HG03045 (cell line): ENCODE data around the gene WDR7.
A peak's percentile ranks its signal among the peaks of the same experiment; 100 is the strongest.

Experiments
- ATAC-seq: cut with Tn5 transposase; IDR thresholded peaks from one replicate; pipeline ENCODE4 v1.9.1; 2021; ENCODE audit warnings: mild to moderate bottlenecking, moderate library complexity; ENCODE audit not compliant: unreplicated experiment

Gene WDR7

DNA sequence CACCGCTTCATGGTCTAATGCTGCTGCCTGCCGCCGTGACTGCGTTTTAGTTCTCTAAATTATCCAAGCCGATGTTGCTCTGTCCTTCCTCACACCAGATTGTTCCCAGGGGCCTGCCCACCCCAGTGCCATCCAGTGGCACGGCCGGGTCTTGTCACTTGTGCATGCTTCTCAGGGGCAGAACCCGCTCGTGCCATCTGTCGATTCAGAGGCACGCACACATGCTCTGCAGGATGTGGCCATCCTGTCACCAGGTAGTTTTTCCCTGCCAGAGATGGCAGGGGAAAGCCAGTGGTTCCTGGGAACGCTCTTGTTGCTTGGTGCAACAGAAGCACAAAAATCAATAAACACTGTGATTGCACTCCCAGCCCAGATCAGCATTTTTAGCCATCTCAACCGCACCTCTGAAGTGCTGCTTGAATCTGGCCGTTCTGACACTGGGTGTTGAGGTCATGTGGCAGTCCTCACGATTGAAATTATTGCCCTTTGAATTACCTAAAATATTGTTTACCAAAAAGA lies 376.1 kb downstream of the WDR7 start:
- ATAC-seq = no peak

DNA sequence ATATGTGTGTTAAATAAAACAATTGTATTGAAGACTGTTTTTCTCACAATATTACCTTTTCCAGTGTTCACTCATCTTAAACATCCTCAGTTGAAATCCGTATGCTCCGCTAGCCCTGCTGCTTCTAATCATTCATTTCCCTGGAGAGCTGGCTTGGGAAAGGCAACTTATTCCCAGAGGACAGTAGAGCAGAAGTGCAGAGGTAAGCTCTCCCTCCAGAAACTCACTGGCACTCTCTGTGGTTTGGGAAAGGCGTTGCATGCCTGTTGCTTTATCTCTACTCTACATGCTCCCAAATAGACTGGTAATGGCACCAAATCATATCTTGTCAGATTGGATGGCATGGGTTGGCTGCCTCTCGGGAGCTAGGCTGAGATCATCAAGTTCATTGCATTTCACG lies 378.6 kb downstream of the WDR7 start:
- no peak for ATAC-seq

DNA sequence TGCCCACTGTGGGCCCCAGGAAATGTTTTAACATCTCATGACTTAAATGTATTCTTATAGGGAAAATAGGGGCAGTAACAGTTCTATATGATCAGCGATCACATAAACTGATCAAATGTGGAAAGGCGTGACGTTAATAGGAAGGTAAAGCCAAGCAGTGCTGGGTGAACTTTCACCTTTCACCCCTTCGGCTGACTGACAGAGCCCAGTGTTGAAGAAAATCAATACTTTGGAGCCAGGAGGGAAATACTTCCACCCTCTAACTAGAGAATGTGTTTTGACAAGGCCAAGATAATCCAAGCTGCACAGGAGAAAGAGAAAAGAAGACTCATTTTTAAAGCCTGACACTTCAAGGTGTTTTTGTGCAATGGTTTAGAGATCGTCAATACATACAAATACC lies 379.3 kb downstream of the WDR7 start:
- ATAC-seq = no peak

DNA sequence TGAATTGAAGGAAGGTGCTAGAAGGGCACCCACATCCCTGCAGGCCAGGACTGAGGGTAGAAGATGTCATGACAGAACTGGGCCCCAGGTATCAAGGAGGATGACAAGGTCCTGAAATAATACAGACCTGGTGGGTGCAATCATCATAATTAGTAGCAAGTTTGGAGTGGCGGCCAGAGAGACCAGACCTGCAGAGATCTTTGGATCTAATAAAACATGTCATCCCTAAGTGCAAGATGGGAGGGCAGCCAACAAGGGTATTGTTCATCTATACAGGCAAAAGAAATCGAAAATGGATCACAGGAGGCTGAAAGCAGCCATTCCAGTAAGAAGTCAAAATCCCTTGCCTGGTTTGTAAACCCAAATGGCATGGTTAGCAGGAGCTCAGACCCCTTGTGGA lies 384.4 kb downstream of the WDR7 start:
- ATAC-seq = no peak

DNA sequence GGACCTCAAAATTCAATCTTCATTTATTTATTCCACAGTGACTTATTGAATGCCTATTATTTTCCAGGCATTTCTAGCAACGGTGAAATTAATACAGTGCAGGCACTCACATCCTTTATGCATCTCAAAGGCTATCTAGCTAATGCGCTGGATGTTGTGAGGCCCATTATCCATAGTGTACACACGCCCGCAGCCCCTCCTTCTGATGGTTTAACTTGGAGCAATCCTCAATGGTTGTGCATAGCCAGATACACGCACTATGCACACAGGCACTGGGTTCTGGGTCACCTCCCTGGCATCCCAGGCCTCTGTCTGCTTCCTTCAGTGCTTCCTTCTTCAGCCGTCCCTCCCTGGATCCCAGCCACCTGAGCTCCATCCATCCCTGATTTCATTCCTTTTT lies 387.2 kb downstream of the WDR7 start:
- ATAC-seq = no peak

DNA sequence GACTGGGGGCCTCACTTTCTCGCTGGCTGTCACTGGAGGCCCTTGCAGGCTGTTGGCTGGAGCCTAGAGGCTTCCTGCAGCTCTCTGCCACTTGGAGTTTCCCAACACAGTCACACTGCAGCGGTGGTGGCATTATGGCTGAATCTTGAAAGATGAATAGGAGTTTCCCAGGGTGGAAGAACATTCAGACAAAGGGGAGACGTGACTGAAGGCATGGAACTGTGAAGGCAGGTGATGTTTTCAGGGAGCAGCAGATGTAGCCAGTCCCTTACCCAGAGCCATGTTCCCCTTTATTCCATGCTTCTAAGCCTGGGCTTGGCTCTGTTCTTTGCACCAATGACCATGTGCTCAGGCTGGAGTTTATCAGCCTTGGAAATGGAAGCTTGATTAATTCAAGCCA lies 389.0 kb downstream of the WDR7 start:
- ATAC-seq = no peak

DNA sequence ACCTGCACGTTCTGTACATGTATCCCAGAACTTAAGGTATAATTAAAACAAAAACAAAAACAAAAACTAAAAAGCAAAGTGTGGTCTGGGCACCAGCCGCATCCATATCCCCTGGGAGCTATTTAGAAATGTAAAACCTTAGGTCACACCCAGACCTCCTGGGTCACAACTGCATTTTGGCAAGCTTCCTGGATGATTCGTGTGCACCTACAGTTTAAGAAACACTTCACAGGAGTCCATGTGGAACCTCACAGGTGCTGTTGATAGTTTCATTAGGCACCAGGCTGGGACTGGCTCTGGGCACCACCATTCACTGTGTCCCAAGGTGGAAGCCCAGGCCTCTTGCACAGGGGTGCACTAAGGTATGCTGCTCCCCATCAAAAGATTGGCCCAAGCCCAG lies 392.1 kb downstream of the WDR7 start:
- no peak for ATAC-seq

DNA sequence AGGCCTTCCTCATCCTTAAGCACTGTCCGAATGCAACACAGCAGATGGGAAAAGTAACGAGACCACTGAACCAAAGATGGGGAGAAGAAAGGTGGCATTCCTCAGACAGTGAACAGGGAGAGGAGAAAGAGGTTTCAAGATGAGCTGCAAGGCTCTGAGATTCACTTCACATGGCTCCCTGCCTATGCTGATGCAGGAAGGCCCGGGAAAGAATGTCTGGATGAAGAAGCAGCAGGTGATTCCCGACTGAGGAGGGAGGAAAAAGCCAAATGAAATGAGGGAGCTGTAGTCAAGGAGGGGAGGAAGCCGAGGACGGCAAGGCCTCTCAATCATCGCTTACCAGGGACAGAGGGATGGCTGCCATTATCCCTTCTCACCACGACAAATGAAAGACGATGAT lies 397.2 kb downstream of the WDR7 start:
- no peak for ATAC-seq

DNA sequence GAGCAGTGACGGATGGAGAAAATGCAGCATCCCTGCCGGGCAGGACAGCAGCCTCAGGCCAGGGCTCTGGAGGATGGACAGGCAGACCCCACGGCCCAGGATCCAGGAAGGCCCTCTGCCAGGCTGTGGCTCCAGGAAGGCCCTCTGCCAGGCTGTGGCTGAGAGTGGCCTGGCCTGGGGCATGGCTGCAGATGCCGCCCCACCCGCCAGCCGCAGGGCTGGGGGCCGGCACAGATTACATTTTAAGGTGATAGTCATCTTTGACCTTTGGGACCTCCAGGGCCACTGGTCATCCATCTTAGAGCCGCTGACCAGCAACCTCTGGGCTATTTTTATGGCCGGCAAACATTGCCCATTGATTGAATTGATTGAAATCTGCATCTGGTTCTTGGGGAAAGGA lies 397.7 kb downstream of the WDR7 start:
- no peak for ATAC-seq

DNA sequence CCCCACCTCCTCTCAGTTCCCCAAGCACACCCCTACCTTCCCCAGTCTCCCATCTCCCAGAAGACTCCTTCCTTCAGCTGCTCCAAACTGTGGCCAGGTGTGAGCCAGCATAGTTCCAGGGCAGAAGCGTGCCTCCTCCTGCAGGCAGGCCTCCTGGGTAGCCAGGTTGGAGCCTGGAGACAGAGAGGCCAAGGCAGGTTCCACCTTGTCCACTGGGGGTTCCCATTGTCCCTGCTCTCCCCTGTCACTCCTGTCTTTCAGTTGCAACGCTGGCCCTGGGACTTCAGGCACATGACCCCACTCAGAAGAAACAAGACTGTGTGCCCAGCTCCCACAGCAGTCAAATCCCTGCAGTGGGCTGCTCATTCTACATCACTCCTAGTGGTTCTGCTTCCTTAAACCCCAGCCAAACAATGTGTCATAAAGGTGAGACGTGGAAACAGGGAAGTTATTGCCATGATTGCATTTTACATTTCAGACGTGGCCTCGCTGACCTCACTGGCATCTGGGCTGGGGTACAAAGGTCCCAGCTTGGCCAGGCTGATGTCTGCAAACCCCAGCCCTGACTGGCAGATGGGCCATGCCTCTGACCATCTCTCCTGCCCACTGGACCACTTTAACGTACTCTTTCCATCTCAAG lies 399.3 kb downstream of the WDR7 start:
- ATAC-seq = no peak

DNA sequence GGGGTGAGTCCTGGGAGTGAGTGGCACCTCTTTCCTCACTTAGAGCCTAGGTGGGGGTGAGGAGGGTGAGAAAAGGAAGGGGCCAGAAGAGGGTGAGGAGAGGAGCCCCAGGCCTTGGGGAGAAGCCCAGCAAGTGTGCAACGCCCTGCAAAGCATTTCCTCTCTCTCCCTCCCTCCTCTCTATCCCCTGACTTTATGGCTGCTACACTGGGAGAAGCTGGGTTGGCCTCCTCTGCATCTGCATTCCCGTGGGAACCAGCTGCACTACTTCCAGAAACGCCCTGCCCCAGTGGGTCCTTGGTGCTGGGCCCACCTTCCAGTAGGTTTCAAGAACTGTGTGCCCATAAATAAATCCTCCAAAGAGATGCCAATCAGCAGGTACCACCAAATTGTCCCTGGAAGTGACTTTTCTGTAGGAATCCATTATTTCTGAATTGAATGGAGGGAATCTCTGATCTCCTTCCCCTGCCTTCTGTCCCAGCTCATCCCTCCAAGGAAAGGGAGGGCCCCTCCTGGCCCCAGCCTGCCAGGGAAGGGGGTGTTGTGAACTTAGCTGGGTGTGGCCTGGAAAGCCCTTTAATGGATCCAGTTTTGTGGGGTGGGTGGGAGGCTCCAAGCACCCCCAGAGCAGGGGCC lies 400.0 kb downstream of the WDR7 start:
- ATAC-seq = no peak

DNA sequence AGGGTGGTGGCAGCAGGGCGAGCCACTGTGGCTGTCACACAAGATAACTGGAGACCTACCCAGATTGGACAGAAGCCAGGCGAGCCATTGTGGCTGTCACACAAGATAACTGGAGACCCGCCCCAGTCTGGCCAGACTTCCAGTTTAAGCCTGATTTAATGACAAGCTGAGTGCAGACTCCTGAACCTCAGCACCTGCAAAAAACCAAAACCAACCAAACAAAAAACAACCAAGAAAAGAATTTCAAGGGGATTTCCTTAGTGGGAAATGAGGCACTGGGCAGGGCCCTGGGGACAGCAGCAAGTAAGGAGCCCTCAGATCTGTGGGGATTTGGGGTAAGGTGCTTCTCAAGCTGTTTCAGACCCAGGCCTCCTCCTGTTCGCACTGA lies 400.5 kb downstream of the WDR7 start:
- peak; percentile 69 for ATAC-seq

DNA sequence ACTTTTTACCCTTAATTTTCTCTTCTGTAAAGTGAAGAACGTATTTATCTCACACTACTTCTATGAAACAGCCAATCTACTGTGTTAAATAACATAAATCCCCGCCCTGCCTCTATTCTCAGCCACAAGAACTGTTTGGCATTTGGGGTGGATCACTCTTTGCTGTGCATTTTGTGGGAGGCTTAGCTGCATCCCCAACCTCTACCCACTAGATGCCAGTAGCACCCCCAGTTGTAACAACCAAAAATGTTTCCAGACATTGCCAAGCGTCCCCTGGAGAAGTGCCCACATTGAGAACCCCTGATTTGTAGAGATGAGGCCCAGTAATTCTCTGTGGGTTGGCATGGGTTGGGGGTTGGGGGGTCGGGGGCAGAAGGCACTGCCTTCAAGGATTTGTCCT lies 401.0 kb downstream of the WDR7 start:
- no peak for ATAC-seq

DNA sequence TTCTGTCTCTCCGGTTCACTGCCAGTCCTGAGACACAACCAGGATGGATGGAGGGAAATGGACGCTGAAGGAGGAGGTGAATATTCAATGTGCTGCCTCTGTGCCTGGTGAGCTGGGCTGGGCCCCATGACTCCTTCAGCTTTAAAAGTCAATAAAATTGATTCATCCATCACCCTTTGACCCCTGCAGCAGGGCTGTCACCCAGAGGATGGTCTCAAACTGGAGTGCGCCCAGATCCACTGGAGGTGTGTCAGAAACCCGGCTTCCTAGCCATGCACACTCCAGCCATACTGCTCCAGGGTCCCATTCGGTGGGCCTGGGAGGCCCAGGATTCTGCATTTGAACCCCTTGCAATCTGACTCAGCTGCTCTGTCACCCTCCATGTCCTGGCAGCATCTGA lies 401.6 kb downstream of the WDR7 start:
- ATAC-seq = no peak

DNA sequence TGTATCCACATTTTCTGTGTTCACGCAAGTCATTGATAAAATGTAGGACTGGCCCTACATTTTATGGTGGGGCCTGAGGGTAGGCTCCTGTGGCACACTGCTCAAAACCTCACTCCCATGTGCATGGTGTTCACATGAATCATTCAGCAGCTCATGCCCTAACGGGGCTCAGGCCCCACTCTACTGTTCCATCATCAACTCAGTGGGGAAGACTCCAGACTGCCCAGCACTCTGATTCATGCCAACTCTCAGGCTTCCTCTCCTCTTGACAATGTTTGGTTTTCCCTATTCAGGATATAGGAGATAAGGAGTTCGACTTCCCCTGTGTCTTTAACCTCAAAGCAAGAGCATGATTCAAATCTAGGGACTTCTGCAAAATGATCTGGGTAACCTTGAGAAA lies 403.7 kb downstream of the WDR7 start:
- ATAC-seq = no peak

DNA sequence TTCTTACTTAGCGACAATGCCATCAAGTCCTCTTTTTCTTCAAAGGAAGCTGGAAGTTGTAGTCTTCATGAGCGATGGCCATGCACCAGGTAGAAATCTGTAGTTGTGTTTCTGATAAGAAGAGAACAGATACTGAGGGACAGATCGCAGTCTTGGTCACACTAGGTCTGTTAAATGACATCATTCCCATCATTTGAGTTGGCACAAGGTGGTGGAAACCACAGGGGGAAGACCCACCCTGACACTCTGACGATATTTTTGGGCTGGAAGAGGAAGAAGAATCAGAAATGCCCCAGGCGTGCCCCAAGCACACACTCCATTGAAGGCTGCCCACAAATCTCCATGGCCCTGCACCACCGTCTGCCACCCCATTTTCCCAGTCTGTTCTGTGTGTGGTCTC lies 406.7 kb downstream of the WDR7 start:
- no peak for ATAC-seq

DNA sequence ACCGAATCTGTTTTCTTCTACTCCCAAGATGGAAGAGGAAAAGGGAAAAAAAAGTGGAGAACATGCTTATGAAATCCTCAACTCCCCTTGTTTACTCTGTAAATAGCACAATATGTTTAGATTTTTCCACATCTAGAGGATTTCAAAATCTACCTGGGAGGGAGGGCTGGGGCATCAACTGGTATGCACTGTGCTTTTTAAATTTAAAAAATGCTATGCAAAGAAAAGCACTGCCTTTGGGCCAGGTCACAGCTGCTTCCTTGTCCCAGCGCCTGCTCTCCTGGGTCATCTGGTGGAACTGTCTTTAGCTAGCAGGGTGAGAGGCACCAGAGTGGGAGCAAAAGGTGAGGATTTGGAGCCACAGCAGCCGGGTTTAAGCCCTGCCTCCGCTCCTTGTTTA lies 407.6 kb downstream of the WDR7 start:
- no peak for ATAC-seq

DNA sequence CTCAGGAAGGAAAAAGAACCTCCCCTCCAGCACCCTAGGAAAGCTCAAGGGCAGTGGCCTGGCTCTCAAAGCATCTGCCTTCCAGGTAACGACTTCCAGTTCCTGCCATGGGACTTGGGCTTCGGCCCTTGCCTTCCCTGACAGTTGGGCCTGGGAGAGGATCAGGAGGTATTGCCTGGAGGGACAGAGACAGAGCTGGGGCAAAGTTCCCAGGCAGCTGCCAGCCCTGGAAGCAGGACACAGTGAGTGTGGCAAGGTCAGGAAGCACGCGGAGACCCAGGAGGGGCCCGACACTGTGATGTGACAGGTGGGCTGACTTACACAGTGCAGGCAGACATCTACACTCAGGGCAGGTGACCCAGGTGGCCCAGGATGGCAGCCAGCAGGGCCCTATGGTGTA lies 408.2 kb downstream of the WDR7 start:
- no peak for ATAC-seq

DNA sequence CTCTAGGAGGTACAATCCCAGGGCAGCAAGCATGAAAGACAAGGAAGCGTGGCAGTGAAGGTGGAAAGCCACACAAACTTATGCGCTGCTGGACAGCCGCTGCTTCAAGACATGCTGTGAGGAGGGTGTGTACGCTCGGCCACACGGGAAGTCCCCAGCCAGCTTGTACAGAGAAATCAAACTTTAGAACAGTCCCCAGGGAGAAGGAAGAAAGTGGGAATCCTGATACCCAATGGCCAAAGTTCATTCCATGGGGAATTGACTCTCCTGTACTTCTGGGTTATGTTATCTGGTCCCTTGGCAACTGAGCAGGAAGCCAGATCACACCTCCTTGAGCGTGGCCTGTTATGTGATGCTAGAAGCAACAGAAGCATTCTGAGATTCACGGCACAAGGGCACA lies 409.7 kb downstream of the WDR7 start:
- no peak for ATAC-seq

DNA sequence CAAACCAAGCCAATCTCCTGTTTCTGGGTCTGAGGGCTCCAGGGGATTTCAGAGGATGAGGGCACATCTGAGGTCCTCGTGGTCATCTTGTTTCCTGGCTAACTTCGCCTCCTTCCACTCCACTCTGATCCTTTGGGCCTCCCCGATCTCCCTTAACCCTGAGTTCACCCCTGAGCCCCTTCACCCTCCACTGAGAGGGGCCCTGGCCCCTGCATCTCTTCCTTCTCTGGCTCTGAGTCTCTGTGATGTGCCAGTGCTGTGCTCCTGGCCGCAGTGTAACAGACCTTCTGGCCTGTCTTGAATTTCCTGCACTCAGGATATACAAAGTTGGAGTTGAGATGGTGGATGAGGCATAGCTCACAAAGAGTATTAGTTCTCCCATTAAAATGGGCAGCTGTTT lies 411.0 kb downstream of the WDR7 start:
- no peak for ATAC-seq

DNA sequence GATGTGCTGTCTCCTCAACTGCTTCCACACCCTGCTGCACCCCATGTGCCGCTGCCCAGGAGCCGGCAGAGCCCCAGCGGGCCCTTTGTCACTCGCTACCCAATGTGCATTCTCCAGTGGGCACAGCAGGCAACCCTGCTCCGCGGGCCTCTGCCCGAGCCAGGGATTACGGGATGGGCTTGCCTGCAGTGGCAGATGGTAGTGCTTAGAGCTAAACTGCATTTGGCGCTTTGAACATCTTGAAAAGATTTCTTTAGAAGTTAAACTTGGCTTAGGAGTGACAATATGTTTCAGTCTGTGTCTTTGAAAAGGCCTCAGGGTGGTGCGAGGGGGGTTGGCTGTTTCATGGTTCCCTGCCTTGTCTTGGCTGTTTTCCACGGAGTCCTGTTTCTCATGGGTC lies 411.7 kb downstream of the WDR7 start:
- ATAC-seq = no peak

DNA sequence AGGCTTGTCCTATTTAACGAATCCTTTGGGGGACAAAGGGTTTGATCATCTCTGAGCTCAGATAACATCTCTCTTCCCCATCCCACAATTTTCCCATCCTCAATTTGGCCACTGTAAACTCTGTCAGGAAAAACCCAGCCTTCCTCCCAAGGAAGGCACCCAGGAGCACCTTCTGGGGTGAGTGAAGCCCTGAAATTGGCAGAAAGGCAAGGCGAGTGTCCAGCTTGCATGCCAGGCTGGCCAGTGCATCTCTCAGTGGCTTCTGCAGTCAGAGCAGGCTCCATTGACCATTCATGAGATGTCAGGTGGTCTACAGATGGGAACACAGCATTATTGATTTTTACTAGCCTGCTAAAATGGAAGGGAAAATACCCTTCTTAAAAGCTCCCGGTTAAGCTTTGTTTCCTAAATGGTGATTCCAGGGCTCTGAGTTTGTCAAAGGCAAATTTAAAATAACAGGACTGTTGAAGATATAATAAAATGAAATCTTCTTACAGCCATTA lies 412.5 kb downstream of the WDR7 start:
- no peak for ATAC-seq
